AG04449 (cell line): ENCODE results near the gene RIMS1.

ENCODE experiments used
- CTCF ChIA-PET: fragments of 350-600 bp; formaldehyde crosslinking; extraction: SDS; loops from one replicate; lab custom pipeline; 2021; ENCODE audit warnings: antibody characterized with exemption; lab: Yijun Ruan, JAX
- POLR2A ChIA-PET: fragments of 400-600, 350-600 bp; formaldehyde crosslinking; extraction: SDS; loops from one replicate; lab custom pipeline; 2020; ENCODE audit warnings: antibody characterized with exemption, inconsistent platforms; lab: Yijun Ruan, JAX
- DNase-seq: peaks from one replicate; pipeline ENCODE4 v3.0.0-alpha.2; 2010; ENCODE audit warnings: low read depth, low spot score
- H3K4me3 ChIP-seq: 2 replicates; pipeline ENCODE4 v1.5.1; 2011; ENCODE audit warnings: low read depth, mild to moderate bottlenecking, control low read depth, low read length
- TF ChIP-seq, protein P1 (sequence below): IDR thresholded peaks from one replicate; pipeline ENCODE4 v1.5.1; 2011; ENCODE audit warnings: mild to moderate bottlenecking, moderate library complexity, low read length, control low read depth, inconsistent platforms; ENCODE audit not compliant: insufficient read depth; ENCODE audit errors: missing control alignments

Gene RIMS1

DNA sequence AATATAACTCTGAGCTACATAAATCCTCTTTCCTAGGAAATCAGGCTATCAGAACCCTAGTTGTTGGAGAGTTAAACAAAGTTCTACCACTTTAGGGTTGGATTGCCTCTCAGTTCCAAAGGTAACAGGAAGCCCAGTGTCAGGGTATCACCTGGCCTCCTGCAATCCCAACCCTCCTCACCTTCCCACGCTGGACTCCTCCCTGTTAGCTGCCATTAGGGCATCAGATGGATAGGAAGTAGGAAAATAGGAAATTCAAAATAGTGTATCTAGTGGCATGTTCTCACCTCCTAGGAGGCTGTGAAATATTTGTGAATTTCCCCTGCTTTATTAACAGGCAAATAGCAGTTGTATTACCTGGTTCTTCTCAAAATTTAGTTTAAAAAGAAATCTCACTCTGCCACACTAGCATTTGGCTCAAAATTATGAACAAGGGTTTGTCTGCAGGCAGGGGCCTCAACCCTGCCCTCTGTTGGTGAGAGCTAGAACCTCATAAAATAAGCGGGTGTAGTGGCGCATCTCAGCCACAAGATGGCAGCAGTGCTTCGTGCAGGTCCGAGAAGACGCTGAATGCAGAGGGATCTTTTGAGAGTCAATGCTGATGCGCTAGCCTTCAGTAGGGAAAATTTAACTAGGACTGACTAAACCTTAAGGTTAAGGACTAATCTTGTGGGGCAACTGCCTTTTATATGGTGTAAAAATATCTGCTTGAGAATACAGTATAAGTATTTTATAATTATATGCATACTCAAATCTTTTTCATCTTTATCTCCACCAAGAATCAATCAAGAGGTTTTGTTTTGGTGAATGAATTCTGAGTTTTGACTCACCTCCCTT lies 525.7 kb downstream of the RIMS1 start:
- POLR2A ChIA-PET = interaction anchor here (1.5 kb wide), 1 partner anchor 168 kb away, joined by 5 read pairs; no protein-coding TSS in a partner anchor
- peak; percentile 44 for DNase-seq
- CTCF ChIA-PET = interaction anchor here (0.7 to 18.4 kb wide), 55 partner anchors 8 to 915 kb away, joined by 3 to 430 read pairs (median 5); partner anchors contain the start of gene KCNQ5
- no peak overlapping the region for H3K4me3 ChIP-seq
- TF ChIP-seq, protein P1, sequence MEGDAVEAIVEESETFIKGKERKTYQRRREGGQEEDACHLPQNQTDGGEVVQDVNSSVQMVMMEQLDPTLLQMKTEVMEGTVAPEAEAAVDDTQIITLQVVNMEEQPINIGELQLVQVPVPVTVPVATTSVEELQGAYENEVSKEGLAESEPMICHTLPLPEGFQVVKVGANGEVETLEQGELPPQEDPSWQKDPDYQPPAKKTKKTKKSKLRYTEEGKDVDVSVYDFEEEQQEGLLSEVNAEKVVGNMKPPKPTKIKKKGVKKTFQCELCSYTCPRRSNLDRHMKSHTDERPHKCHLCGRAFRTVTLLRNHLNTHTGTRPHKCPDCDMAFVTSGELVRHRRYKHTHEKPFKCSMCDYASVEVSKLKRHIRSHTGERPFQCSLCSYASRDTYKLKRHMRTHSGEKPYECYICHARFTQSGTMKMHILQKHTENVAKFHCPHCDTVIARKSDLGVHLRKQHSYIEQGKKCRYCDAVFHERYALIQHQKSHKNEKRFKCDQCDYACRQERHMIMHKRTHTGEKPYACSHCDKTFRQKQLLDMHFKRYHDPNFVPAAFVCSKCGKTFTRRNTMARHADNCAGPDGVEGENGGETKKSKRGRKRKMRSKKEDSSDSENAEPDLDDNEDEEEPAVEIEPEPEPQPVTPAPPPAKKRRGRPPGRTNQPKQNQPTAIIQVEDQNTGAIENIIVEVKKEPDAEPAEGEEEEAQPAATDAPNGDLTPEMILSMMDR = peak; percentile 100

DNA sequence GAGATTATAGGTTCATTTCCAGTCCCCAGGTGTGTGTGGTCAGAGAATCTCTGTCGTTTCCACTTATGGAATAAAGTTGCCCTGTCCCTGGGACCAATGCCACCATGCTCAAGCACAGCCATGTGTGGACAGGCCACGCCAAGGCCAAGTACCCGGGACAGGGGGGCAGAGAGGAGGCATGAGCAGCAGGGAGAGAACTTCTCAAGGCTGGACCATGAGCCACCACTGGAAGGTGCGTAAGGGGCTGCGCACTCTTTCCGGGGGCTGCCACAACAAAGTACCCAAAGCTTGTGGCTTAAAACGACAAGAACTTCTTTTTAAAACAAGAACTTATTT lies 526.3 kb downstream of the RIMS1 start:
- ChIA-PET POLR2A (interaction anchor here (1.5 kb wide), 1 partner anchor 168 kb away, joined by 5 read pairs; no protein-coding TSS in a partner anchor), CTCF (interaction anchor here (0.7 to 18.4 kb wide), 37 partner anchors 9 to 915 kb away, joined by 3 to 430 read pairs (median 6); partner anchors contain the start of gene KCNQ5)
- no peak for DNase-seq
- TF ChIP-seq, protein P1 = no peak
- H3K4me3 ChIP-seq = no peak overlapping the region

DNA sequence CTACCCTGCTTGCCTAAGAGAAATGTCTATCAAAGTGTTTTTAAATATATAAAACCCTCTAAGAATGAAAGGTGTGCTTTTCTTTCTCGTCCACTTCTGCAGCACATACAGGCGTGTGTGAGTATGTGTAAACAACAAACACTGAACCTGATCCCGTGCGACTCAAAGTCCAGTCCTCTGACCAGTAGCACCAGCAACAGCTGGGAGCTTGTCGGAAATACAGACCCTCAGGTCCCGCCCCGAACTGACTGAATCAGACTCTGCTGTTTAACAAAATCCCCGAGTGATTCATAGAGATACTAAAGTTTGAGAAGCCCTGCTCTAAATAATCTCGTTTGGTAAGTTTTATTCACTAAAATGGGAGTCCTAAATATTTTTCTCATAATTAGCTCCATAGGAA lies 527.5 kb downstream of the RIMS1 start:
- no peak for DNase-seq
- no peak overlapping the region for H3K4me3 ChIP-seq
- POLR2A ChIA-PET = no interaction called here
- TF ChIP-seq, protein P1 = no peak
- CTCF ChIA-PET = interaction anchor here (1.1 to 18.4 kb wide), 9 partner anchors 9 to 714 kb away, joined by 3 to 430 read pairs (median 7); partner anchors contain the start of gene KCNQ5

DNA sequence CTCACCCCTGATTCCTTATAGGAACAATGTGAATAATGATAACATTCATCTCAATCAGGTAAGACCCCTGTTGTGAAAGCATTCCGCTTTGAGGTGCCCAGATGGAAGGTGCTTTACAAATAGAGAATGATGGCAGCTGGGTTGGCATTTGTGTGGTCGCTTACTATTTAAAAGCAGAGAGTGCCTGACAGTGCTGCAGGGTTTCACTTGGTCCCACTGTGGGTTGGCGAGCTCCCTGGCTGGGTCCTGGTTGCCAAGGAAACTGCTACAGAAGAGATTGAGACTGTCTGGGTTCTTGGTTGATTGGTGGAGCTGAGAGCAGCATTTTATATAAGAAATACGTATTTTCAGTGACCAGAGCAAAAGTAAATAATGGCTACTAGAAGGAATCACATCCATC lies 528.3 kb downstream of the RIMS1 start:
- DNase-seq = no peak
- TF ChIP-seq, protein P1 = no peak
- ChIA-PET CTCF (interaction anchor here (1.1 to 18.4 kb wide), 8 partner anchors 8 to 204 kb away, joined by 3 to 430 read pairs (median 25); partner anchors contain the start of gene KCNQ5), POLR2A (no interaction called here)
- H3K4me3 ChIP-seq = no peak overlapping the region

DNA sequence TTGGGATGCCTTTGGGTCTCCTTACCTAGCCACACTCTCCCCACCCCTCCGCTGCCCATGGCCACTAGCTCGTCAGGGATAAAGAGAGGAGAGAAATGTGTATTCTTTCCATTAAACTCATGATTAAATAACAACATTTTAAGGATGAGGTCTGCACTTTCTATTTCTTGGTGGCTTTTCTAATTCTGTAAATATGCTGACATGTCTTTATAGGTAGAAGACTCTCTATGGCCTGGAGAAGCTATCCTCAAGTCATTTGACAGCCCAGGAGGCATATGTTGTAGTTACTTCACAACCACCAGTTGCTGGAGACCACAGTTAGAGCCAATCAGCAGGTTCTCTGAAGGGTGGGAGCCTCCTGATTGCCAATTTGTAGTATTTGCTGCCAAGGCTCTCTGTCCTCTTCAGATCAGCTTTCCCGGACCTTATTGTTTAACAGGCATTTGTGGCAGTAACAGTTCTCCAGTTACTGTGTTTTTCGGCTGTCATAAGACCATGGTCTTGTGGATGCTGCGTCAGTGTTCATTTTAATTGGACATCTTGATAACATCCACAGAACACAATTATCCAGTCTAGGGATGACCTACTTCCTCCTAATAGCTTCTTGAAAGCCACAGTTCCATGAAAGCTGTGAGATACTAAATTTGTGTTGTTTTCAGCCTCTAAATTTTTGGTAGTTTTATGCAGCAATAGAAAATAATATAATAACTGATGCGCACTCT lies 530.6 kb downstream of the RIMS1 start:
- DNase-seq = no peak
- TF ChIP-seq, protein P1 = no peak
- CTCF ChIA-PET = interaction anchor here (1.0 to 18.4 kb wide), 12 partner anchors 9 to 765 kb away, joined by 3 to 430 read pairs (median 5); partner anchors contain the start of gene KCNQ5
- no peak overlapping the region for H3K4me3 ChIP-seq
- POLR2A ChIA-PET = no interaction called here

DNA sequence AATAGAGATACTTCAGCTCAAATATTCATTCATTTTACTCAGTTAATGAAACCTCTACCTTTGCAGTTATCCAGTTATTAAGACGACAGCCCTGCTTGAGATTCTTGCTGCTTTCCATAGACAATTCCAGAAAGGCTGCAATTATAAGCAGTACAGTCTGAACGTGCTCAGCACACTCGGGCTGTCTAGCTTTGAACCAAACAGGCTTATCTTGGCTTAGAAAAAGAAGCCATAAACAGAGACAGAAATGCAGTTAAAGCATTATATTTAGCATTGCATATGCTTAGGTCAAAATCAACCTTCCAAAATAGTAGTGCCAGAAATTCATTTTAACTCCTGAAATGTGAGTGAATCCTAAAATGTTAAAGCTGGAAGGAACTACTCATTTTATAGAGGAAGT lies 531.4 kb downstream of the RIMS1 start:
- ChIA-PET POLR2A (no interaction called here), CTCF (interaction anchor here (1.1 to 18.4 kb wide), 8 partner anchors 8 to 220 kb away, joined by 3 to 430 read pairs (median 5); partner anchors contain the start of gene KCNQ5)
- no peak for DNase-seq

More for the DNA sequence above, 531.4 kb downstream of the RIMS1 start:
- no peak overlapping the region for H3K4me3 ChIP-seq
- TF ChIP-seq, protein P1 = no peak
